DND-41 (cell line): ENCODE results near the gene ACSF3.

Source experiments
- ATAC-seq: fragments of 200-7000 bp; cut with Tn5 transposase; 3 replicates; pipeline ENCODE4 v1.9.1; 2021; ENCODE audit warnings: low read depth; ENCODE audit not compliant: insufficient read depth
- DNase-seq: peaks from one replicate; pipeline ENCODE4 v3.0.0-alpha.2; 2020
- H2AFZ ChIP-seq: 2 replicates; pipeline ENCODE4 v1.6.0; 2012; ENCODE audit warnings: low read depth, low read length
- H3K27ac ChIP-seq: 2 replicates; pipeline ENCODE4 v1.5.1; 2012; ENCODE audit warnings: low read length, inconsistent platforms
- H3K27me3 ChIP-seq: fragments of 200-600 bp; sonication (generic); 2 replicates; pipeline ENCODE4 v1.6.0; 2012; ENCODE audit warnings: low read length, mild to moderate bottlenecking, inconsistent platforms; ENCODE audit not compliant: insufficient read depth, poor library complexity
- H3K36me3 ChIP-seq: 2 replicates; pipeline ENCODE4 v1.5.1; 2012; ENCODE audit warnings: low read length, inconsistent platforms; ENCODE audit not compliant: insufficient read depth
- H3K4me1 ChIP-seq: 2 replicates; pipeline ENCODE4 v1.5.1; 2012; ENCODE audit warnings: mild to moderate bottlenecking, low read length; ENCODE audit not compliant: insufficient read depth
- H3K4me2 ChIP-seq: 2 replicates; pipeline ENCODE4 v1.6.0; 2012; ENCODE audit warnings: mild to moderate bottlenecking, moderate library complexity, low read length, inconsistent platforms; ENCODE audit not compliant: insufficient read depth
- H3K4me3 ChIP-seq, 2 experiments: fragments of 200-600 bp in 1 of 2; shearing (Covaris generic) in 1 of 2; 2 replicates each; pipeline ENCODE4 v1.5.1; 2012 to 2016; ENCODE audit warnings: inconsistent platforms in 2 of 2, low read length in 2 of 2, mild to moderate bottlenecking in 2 of 2, low read depth in 1 of 2, moderate library complexity in 1 of 2
- H3K79me2 ChIP-seq: 2 replicates; pipeline ENCODE4 v1.6.0; 2012; ENCODE audit warnings: low read length, inconsistent platforms; ENCODE audit not compliant: insufficient read depth
- H3K9ac ChIP-seq: 2 replicates; pipeline ENCODE4 v1.6.0; 2012; ENCODE audit warnings: low read depth, mild to moderate bottlenecking, inconsistent platforms, low read length, moderate library complexity
- H3K9me3 ChIP-seq: 2 replicates; pipeline ENCODE4 v1.5.1; 2012; ENCODE audit warnings: low read length, moderate library complexity, mild to moderate bottlenecking, inconsistent platforms; ENCODE audit not compliant: insufficient read depth, severe bottlenecking
- H4K20me1 ChIP-seq: 2 replicates; pipeline ENCODE4 v1.6.0; 2012; ENCODE audit warnings: low read length; ENCODE audit not compliant: insufficient read depth
- EZH2 ChIP-seq: IDR thresholded peaks from 3 replicates; pipeline ENCODE4 v1.6.1; 2012; ENCODE audit warnings: borderline replicate concordance, low read depth, mild to moderate bottlenecking, moderate library complexity, low read length, inconsistent platforms; ENCODE audit not compliant: severe bottlenecking
- TF ChIP-seq, protein P1 (sequence below): IDR thresholded peaks from 2 replicates; pipeline ENCODE4 v1.5.1; 2012; ENCODE audit warnings: borderline replicate concordance, low read length, moderate library complexity, mild to moderate bottlenecking; ENCODE audit not compliant: poor library complexity, severe bottlenecking; ENCODE audit errors: extremely low read depth

ACSF3 gene

DNA sequence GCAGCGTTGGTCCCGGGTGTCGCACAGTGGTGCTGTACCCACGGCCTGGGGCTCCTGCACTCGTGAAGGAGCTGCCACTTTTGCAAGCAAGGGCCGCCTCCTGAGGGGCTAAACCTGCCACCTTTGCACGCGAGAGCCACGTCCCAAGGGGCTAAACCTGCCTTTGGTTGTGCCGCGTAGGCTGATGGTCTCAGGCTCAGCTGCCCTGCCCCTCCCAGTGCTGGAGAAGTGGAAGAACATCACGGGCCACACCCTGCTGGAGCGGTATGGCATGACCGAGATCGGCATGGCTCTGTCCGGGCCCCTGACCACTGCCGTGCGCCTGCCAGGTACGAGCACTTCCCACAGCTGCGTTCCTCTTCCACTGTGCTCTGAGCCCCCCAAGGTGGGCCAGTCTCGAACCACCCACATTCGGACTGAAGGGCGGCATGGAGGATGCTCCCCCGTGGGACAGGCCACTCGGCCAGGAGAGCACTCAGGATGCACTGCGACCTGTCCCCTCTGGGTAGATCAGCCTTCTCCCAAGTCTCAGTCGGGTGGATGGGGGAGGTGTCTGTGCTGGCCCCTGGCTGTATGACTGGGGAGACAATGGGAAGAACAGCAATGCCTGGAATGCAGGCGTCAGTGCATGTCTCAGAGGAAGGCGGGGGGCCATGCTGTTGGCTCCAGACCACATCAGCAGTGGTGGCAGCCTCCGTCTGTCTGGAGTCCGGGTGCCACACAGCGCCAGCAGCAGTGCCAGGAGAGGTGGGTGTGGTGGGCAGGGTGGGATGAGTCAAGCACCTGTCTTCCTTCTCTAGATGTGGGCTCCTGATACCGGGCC, 20.7 kb downstream of the ACSF3 start:
- peaks cover 80% of the 10 kb centered on the region for H3K36me3 ChIP-seq
- H3K4me3 ChIP-seq: peak overlapping the region in 1 of 2 experiments; percentile 40; a peak in 2 of 4 replicates
- no peaks in the 10 kb centered on the region for H3K79me2 ChIP-seq
- H3K9me3 ChIP-seq: no peaks in the 10 kb centered on the region
- peaks cover 41% of the 10 kb centered on the region for H3K4me1 ChIP-seq
- peak overlapping the region; percentile 71 for H3K27ac ChIP-seq
- ATAC-seq: peak; percentile 15
- TF ChIP-seq EZH2: no peak
- peak overlapping the region; percentile 45 for H3K9ac ChIP-seq
- H3K4me2 ChIP-seq: peak overlapping the region; percentile 61
- H2AFZ ChIP-seq: no peak overlapping the region
- peak; percentile 39 for DNase-seq
- H3K27me3 ChIP-seq: no peaks in the 10 kb centered on the region
- H4K20me1 ChIP-seq: peaks cover 4% of the 10 kb centered on the region; the same call in 1 of the 2 replicates

DNA sequence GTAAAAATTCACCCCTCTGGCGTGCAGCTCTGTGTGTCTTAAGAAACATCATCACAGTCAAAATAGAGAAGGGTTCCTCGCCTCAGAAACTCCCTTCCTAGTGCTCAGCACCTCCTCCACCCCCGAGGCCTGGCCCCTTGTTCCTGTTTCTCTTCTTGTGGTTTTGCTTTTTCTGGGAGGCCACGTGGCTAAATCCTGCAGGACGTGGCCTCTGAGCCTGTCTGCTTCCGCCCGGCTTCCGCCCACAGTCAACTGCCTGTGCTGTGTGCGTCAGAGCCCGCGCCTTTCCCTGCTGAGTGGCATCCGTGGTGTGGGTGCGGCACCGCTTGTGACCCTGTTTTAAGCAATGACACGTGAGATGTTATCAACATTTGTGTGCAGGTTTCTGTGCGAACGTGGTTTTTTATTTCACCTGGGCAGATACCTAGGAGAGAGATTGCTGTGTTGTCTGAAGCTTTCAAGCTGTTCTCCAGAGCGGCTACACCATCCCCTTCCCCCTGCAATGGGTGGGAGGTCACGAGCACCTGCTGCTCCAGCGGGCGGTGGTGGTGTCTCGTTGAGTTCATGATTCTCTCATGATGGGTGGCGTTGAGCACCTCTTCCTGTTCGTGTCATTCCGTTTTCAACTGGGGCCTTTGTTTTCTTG, 21.7 kb downstream of the ACSF3 start:
- peak overlapping the region; percentile 45 for H3K9ac ChIP-seq
- H3K4me3 ChIP-seq: peak overlapping the region in 1 of 2 experiments; percentile 40; a peak in 2 of 4 replicates
- H3K27me3 ChIP-seq: no peaks in the 10 kb centered on the region
- no peaks in the 10 kb centered on the region for H3K9me3 ChIP-seq
- DNase-seq (peak; percentile 90), ATAC-seq (peak; percentile 90)
- H3K36me3 ChIP-seq: peaks cover 86% of the 10 kb centered on the region
- no peaks in the 10 kb centered on the region for H3K79me2 ChIP-seq
- peaks cover 41% of the 10 kb centered on the region for H3K4me1 ChIP-seq
- peak overlapping the region; percentile 61 for H3K4me2 ChIP-seq
- H3K27ac ChIP-seq: peak overlapping the region; percentile 71
- TF ChIP-seq, protein P1, sequence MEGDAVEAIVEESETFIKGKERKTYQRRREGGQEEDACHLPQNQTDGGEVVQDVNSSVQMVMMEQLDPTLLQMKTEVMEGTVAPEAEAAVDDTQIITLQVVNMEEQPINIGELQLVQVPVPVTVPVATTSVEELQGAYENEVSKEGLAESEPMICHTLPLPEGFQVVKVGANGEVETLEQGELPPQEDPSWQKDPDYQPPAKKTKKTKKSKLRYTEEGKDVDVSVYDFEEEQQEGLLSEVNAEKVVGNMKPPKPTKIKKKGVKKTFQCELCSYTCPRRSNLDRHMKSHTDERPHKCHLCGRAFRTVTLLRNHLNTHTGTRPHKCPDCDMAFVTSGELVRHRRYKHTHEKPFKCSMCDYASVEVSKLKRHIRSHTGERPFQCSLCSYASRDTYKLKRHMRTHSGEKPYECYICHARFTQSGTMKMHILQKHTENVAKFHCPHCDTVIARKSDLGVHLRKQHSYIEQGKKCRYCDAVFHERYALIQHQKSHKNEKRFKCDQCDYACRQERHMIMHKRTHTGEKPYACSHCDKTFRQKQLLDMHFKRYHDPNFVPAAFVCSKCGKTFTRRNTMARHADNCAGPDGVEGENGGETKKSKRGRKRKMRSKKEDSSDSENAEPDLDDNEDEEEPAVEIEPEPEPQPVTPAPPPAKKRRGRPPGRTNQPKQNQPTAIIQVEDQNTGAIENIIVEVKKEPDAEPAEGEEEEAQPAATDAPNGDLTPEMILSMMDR: peak; percentile 7
- no peak for TF ChIP-seq EZH2
- peaks cover 4% of the 10 kb centered on the region; the same call in 1 of the 2 replicates for H4K20me1 ChIP-seq
- peak overlapping the region; percentile 28; the same call in 1 of the 2 replicates for H2AFZ ChIP-seq

- Histone ChIP-seq H3K27me3 (no peaks in the 10 kb centered on the region), H3K9me3 (no peaks in the 10 kb centered on the region), H3K4me1 (peaks cover 41% of the 10 kb centered on the region), H3K79me2 (no peaks in the 10 kb centered on the region), H3K4me2 (no peak overlapping the region), H3K36me3 (peaks cover 87% of the 10 kb centered on the region), H3K27ac (peak overlapping the region; percentile 71), H2AFZ (no peak overlapping the region), H3K9ac (no peak overlapping the region; the same call in 1 of the 2 replicates), H3K4me3 (no peak overlapping the region), H4K20me1 (0 out of 2 replicates have a peak, but pooled peaks cover 2% of the 10 kb centered on the region)
- TF ChIP-seq EZH2: no peak
- TF ChIP-seq, protein P1: no peak
- DNase-seq: no peak
- ATAC-seq: no peak
These were observed 22.9 kb downstream of the ACSF3 start for GRCh38 chr16:89116341-89117226.
